Subcutaneous adipose tissue (tissue), 4 donors: ENCODE data around the gene S100PBP. TPM values are rescaled to one million over a fixed set of nuclear protein-coding genes. Genes with fewer than 3 reads are reported as not detected.

Source experiments
- total RNA-seq, 4 donors: library from RNA; depleted of rRNA; stranded (reverse); fragments of >200 nt; gene quantifications; one replicate each; pipeline ENCODE4 v1.1.0, GENCODE V29; 2016
- TF ChIP-seq, protein P1 (sequence below): fragments of 450-650 bp; IDR thresholded peaks from one replicate; pipeline ENCODE4 v1.5.1; 2016; ENCODE audit warnings: low read depth, mild to moderate bottlenecking, control low read depth, antibody characterized with exemption, moderate library complexity

Gene S100PBP
- 10 to 100 TPM; 21.2 to 46.6 (median 37.3) TPM for total RNA-seq

- TF ChIP-seq, protein P1, sequence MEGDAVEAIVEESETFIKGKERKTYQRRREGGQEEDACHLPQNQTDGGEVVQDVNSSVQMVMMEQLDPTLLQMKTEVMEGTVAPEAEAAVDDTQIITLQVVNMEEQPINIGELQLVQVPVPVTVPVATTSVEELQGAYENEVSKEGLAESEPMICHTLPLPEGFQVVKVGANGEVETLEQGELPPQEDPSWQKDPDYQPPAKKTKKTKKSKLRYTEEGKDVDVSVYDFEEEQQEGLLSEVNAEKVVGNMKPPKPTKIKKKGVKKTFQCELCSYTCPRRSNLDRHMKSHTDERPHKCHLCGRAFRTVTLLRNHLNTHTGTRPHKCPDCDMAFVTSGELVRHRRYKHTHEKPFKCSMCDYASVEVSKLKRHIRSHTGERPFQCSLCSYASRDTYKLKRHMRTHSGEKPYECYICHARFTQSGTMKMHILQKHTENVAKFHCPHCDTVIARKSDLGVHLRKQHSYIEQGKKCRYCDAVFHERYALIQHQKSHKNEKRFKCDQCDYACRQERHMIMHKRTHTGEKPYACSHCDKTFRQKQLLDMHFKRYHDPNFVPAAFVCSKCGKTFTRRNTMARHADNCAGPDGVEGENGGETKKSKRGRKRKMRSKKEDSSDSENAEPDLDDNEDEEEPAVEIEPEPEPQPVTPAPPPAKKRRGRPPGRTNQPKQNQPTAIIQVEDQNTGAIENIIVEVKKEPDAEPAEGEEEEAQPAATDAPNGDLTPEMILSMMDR, result no peak
Observed at GRCh38 chr1:32817159-32817814, at the start of gene S100PBP, which contains the start of gene YARS1. Gene S100PBP, plus strand, starts transcription at chr1:32817653. Its CDS starts 8,447 bp downstream, at chr1:32826100. Gene YARS1, minus strand, starts transcription at chr1:32817358. Its CDS starts 114 bp downstream, at chr1:32817244.

DNA sequence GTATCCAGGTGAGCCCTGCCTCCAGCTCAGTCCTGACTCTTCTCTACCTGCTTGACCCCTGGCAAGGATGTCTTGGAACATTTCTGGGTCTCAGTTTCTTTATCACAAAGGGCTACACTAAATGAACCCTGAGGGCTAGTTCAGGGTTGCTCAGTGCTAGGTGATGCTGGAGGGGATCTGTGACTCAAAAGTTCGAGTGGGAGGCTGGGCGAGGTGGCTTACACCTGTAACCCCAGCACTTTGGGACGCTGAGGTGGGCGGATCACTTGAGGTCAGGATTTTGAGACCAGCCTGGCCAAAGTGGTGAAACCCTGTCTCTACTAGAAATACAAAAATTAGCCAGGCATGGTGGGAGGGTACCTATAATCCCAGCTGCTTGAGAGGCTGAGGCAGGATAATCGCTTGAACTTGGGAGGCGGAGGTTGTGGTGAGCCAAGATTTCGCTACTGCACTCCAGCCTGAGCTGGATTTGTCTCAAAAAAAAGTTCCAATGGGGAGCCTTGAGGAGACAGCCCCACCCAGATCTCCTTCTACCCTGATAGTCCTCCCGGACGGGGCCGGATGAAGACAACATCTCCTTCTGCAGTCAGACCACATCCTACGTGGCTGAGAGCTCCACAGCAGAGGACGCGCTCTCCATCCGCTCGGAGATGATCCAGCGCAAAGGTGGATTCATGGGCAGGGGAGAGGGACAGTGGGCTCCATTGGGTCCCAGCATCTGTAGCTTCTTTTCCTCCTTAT lies 49.2 kb upstream of the S100PBP start:
- TF ChIP-seq, protein P1, result no peak

DNA sequence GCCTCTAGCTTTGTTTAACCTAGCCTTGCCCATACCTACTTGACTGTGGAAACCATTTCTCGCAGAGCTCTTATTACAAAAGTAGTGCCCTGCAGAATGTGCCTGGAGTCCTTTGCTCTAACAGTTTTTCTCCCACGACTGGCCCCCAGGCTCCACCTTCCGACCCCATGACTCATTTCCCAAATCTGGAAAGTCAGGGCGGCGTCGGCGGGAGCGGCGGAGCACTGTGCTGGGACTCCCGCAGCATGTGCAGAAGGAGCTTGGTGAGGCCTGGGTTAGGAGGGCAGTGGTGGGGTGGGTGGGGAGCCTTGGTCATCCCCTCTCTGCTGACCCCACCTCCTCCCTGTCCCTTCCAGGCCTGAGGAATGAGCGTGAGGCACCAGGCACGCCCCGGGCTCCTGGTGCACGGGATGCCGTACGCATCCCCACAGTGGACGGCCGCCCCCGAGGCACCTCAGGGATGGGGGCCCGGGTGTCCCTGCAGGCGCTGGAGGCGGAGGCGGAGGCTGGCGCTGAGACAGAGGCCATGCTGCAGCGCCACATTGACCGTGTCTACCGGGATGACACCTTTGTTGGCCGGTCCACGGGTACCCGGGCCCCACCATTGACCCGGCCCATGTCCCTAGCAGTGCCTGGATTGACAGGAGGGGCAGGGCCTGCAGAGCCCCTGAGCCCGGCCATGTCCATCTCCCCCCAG lies 47.8 kb upstream of the S100PBP start:
- TF ChIP-seq, protein P1, result no peak

DNA sequence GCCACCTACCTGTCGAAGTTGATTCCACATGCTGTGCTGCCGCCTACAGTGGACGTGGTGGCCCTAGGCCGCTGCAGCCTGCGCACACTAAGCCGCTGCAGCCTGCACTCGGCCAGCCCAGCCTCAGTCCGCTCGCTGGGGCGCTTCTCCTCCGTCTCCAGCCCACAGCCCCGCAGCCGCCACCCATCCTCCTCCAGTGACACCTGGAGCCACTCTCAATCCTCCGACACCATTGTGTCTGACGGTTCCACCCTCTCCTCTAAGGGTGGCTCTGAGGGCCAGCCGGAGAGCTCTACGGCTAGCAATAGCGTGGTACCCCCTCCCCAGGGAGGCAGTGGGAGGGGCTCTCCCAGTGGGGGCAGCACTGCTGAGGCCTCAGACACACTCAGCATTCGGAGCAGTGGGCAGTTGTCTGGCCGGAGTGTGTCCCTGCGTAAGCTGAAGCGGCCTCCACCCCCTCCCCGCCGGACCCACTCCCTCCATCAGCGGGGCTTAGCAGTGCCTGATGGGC lies 47.2 kb upstream of the S100PBP start:
- TF ChIP-seq, protein P1, result no peak

GRCh38 chr1:32770741-32771548 lies 46.5 kb upstream of the S100PBP start:
- TF ChIP-seq, protein P1, result no peak

GRCh38 chr1:32771561-32772280 lies 45.7 kb upstream of the S100PBP start:
- TF ChIP-seq, protein P1, result no peak
